Keratinocyte (primary cell): ENCODE results near the gene DOP1A. TPM values are rescaled to one million over a fixed set of nuclear protein-coding genes. Genes with fewer than 3 reads are reported as not detected.

Experiments
- DNase-seq: peaks from one replicate; pipeline ENCODE4 v3.0.0-alpha.2; 2011; ENCODE audit warnings: low read depth, missing footprints, low spot score
- FAIRE-seq: peaks from 2 replicates; lab custom pipeline; 2011; peaks lifted over from hg19 to GRCh38; lab: Jason Lieb, UNC
- H2AFZ ChIP-seq: 2 replicates; pipeline ENCODE4 v1.6.0; 2012; ENCODE audit warnings: low read length, control low read depth, inconsistent platforms; ENCODE audit not compliant: control insufficient read depth
- H3K27ac ChIP-seq: 2 replicates; pipeline ENCODE4 v1.5.1; 2011; ENCODE audit warnings: low read length; ENCODE audit not compliant: control insufficient read depth, insufficient read depth
- H3K27me3 ChIP-seq: 3 replicates; pipeline ENCODE4 v1.6.0; 2011; ENCODE audit warnings: low read length; ENCODE audit not compliant: control insufficient read depth, insufficient read depth; ENCODE audit errors: extremely low read depth
- H3K36me3 ChIP-seq, 2 experiments: 2 replicates in 1 of 2; 3 replicates in 1 of 2; pipeline ENCODE4 v1.5.1; 2011; ENCODE audit warnings: low read length in 2 of 2, mild to moderate bottlenecking in 1 of 2; ENCODE audit not compliant: control insufficient read depth in 2 of 2, insufficient read depth in 2 of 2; ENCODE audit errors: extremely low read depth in 1 of 2
- H3K4me1 ChIP-seq: 3 replicates; pipeline ENCODE4 v1.5.1; 2011; ENCODE audit warnings: low read length; ENCODE audit not compliant: control insufficient read depth, insufficient read depth; ENCODE audit errors: extremely low read depth
- H3K4me2 ChIP-seq: 3 replicates; pipeline ENCODE4 v1.6.0; 2011; ENCODE audit warnings: low read depth, low read length; ENCODE audit not compliant: control insufficient read depth, insufficient read depth; ENCODE audit errors: extremely low read depth
- H3K4me3 ChIP-seq, 3 experiments: fragments of 200-600 bp in 1 of 3; sonication (generic) in 1 of 3; 2 replicates in 2 of 3; 3 replicates in 1 of 3; pipeline ENCODE4 v1.5.1; 2011 to 2016; ENCODE audit warnings: low read length in 3 of 3, mild to moderate bottlenecking in 3 of 3, control low read depth in 2 of 3, inconsistent platforms in 1 of 3, low read depth in 1 of 3, mixed read lengths in 1 of 3, mixed run types in 1 of 3, moderate library complexity in 1 of 3; ENCODE audit not compliant: control insufficient read depth in 2 of 3, insufficient read depth in 2 of 3; ENCODE audit errors: extremely low read depth in 1 of 3
- H3K79me2 ChIP-seq: 2 replicates; pipeline ENCODE4 v1.6.0; 2012; ENCODE audit warnings: low read length; ENCODE audit not compliant: control insufficient read depth, insufficient read depth
- H3K9ac ChIP-seq: 3 replicates; pipeline ENCODE4 v1.6.0; 2011; ENCODE audit warnings: low read length; ENCODE audit not compliant: control insufficient read depth, insufficient read depth; ENCODE audit errors: extremely low read depth
- H3K9me1 ChIP-seq: 3 replicates; pipeline ENCODE4 v1.6.0; 2011; ENCODE audit warnings: low read length; ENCODE audit not compliant: control insufficient read depth, insufficient read depth; ENCODE audit errors: extremely low read depth
- H3K9me3 ChIP-seq: 2 replicates; pipeline ENCODE4 v1.5.1; 2012; ENCODE audit warnings: low read depth, low read length; ENCODE audit not compliant: control insufficient read depth
- H4K20me1 ChIP-seq: 3 replicates; pipeline ENCODE4 v1.6.0; 2011; ENCODE audit warnings: low read length; ENCODE audit not compliant: control insufficient read depth, insufficient read depth; ENCODE audit errors: extremely low read depth
- EZH2 ChIP-seq: IDR thresholded peaks from one replicate; pipeline ENCODE4 v1.6.1; 2012; ENCODE audit warnings: inconsistent platforms, mild to moderate bottlenecking, low read length, moderate library complexity
- dilution Hi-C: fragments of 300-500 bp; cut with MboI; formaldehyde crosslinking; loops from one replicate; pipeline ENCODE4 v1.7.0; 2020; ENCODE audit warnings: low sequenced_read_pairs; ENCODE audit not compliant: extremely low pct_ligation_motif_present
- polyA plus RNA-seq, 5 experiments: library from polyadenylated mRNA; depleted of rRNA in 3 of 5; stranded (reverse) in 3 of 5; stranded (forward) in 1 of 5; unstranded in 1 of 5; fragments of >200 nt; gene quantifications; 1 replicate in 1 of 5; 2 replicates in 3 of 5; 3 replicates in 1 of 5; pipeline versions ENCODE4 v1.2.1 to v1.2.3, GENCODE V29; 2011 to 2012; ENCODE audit warnings: missing spikeins in 2 of 5, low read depth in 1 of 5, low replicate concordance in 1 of 5
- TF ChIP-seq, protein P1 (sequence below), 3 experiments: IDR thresholded peaks in 1 of 3; conservative IDR thresholded peaks in 1 of 3; optimal IDR thresholded peaks in 1 of 3; 2 replicates in 2 of 3; 3 replicates in 1 of 3; pipeline versions ENCODE3 to v1.5.1; 2011; ENCODE audit warnings: low read length in 3 of 3, mild to moderate bottlenecking in 3 of 3, moderate library complexity in 2 of 3, control low read depth in 1 of 3, inconsistent platforms in 1 of 3; ENCODE audit not compliant: insufficient read depth in 2 of 3; ENCODE audit errors: extremely low read depth in 1 of 3

The DOP1A gene
- polyA plus RNA-seq, 1 donor (not counting 4 experiments of a cell fraction or from before 2014, with no cell fraction given): 14.1 TPM

DNA sequence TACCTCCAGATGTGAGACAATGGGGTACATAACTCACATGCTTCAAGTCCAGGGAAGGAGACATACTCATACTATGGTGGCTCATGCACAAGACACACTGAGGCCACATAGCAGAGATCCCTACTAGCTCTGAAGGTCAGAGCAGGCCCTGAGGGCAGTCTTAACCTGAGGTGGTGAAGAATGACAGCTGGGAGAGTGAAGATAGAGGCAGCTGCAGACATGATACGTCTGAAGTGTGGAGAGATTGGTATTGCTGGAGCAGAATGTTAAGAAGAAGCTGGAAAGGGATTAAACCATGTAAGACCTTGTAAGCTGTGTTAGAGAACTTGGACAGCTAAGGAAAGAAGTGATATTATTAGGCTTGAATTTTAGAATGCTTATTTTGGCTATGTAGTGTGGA lies 92.7 kb downstream of the DOP1A start:
- peak; percentile 64 for FAIRE-seq

GRCh38 chr6:83167726-83168278 lies 100.3 kb downstream of the DOP1A start:
- no peak for FAIRE-seq
- H3K27ac ChIP-seq: no peak overlapping the region
- no peak for DNase-seq
- H3K4me2 ChIP-seq: no peak overlapping the region
- H3K9me1 ChIP-seq: no peaks in the 10 kb centered on the region
- H3K4me1 ChIP-seq: no peaks in the 10 kb centered on the region
- no peaks in the 10 kb centered on the region for H3K27me3 ChIP-seq
- H3K9me3 ChIP-seq: no peaks in the 10 kb centered on the region
- no peak overlapping the region for H3K9ac ChIP-seq
- H2AFZ ChIP-seq: no peak overlapping the region
- no peaks in the 10 kb centered on the region for H3K79me2 ChIP-seq
- H4K20me1 ChIP-seq: no peaks in the 10 kb centered on the region
- TF ChIP-seq, protein P1, sequence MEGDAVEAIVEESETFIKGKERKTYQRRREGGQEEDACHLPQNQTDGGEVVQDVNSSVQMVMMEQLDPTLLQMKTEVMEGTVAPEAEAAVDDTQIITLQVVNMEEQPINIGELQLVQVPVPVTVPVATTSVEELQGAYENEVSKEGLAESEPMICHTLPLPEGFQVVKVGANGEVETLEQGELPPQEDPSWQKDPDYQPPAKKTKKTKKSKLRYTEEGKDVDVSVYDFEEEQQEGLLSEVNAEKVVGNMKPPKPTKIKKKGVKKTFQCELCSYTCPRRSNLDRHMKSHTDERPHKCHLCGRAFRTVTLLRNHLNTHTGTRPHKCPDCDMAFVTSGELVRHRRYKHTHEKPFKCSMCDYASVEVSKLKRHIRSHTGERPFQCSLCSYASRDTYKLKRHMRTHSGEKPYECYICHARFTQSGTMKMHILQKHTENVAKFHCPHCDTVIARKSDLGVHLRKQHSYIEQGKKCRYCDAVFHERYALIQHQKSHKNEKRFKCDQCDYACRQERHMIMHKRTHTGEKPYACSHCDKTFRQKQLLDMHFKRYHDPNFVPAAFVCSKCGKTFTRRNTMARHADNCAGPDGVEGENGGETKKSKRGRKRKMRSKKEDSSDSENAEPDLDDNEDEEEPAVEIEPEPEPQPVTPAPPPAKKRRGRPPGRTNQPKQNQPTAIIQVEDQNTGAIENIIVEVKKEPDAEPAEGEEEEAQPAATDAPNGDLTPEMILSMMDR (optimal IDR thresholded peaks at IDR 0.05 in 1 of 3, IDR thresholded peaks at IDR 0.05 in 1 of 3, conservative IDR thresholded peaks at IDR 0.05 in 1 of 3; ENCODE audit: extremely low read depth in 1 of 3, insufficient read depth in 2 of 3, low read length in 3 of 3): no peak
- TF ChIP-seq EZH2: no peak
- peaks cover 12 to 37% of the 10 kb centered on the region in 2 experiments for H3K36me3 ChIP-seq
- dilution Hi-C loops: no loop called here
- H3K4me3 ChIP-seq: no peak overlapping the region

More for the DNA sequence above, 92.7 kb downstream of the DOP1A start:
- Histone ChIP-seq H3K9ac (no peak overlapping the region), H2AFZ (no peak overlapping the region), H4K20me1 (no peaks in the 10 kb centered on the region), H3K27ac (no peak overlapping the region), H3K4me3 (no peak overlapping the region), H3K27me3 (no peaks in the 10 kb centered on the region), H3K9me1 (no peaks in the 10 kb centered on the region), H3K4me2 (no peak overlapping the region), H3K79me2 (no peaks in the 10 kb centered on the region), H3K9me3 (no peaks in the 10 kb centered on the region), H3K4me1 (no peaks in the 10 kb centered on the region), H3K36me3 (peaks cover 4 to 10% of the 10 kb centered on the region in 2 experiments)
- TF ChIP-seq, protein P1 (optimal IDR thresholded peaks at IDR 0.05 in 1 of 3, IDR thresholded peaks at IDR 0.05 in 1 of 3, conservative IDR thresholded peaks at IDR 0.05 in 1 of 3; ENCODE audit: extremely low read depth in 1 of 3, insufficient read depth in 2 of 3, low read length in 3 of 3): no peak
- TF ChIP-seq EZH2: no peak
- dilution Hi-C loops: no loop called here
- DNase-seq: no peak
